ENCODE results near the gene AGPAT4.

GRCh38 chr6:161128680-161129196 lies 145.1 kb downstream of the AGPAT4 start:
- TF ChIP-seq CTCF (IDR thresholded peaks at IDR 0.05) (no peak), EZH2 (IDR thresholded peaks at IDR 0.05; ENCODE audit: borderline replicate concordance, insufficient read depth, low read depth, low read length, poor library complexity, severe bottlenecking) (no peak)

Data from B cell (primary cell).